Mononuclear cell (primary cell): ENCODE results near the gene FGF4. TPM values are rescaled to one million over a fixed set of nuclear protein-coding genes. Genes with fewer than 3 reads are reported as not detected.

Experiments used
- H3K27me3 ChIP-seq: 2 replicates; pipeline ENCODE4 v1.6.0; 2011; ENCODE audit warnings: low read length, control low read depth; ENCODE audit not compliant: insufficient read depth
- H3K4me1 ChIP-seq: 2 replicates; pipeline ENCODE4 v1.5.1; 2011; ENCODE audit warnings: mild to moderate bottlenecking, low read length, control low read depth; ENCODE audit not compliant: insufficient read depth
- H3K4me3 ChIP-seq: 2 replicates; pipeline ENCODE4 v1.5.1; 2011; ENCODE audit warnings: mild to moderate bottlenecking, low read length, moderate library complexity
- H3K9me3 ChIP-seq: 2 replicates; pipeline ENCODE4 v1.5.1; 2011; ENCODE audit warnings: low read depth, mild to moderate bottlenecking, control low read depth, low read length
- total RNA-seq: library from RNA; depleted of rRNA; stranded (reverse); fragments of >200 nt; gene quantifications from one replicate; pipeline ENCODE4 v1.2.3, GENCODE V29; 2012

Gene FGF4
- total RNA-seq, 1 donor: not detected

- Histone ChIP-seq H3K4me3 (no peak overlapping the region), H3K27me3 (peaks cover 17% of the 10 kb centered on the region), H3K4me1 (no peaks in the 10 kb centered on the region), H3K9me3 (no peaks in the 10 kb centered on the region)
These were observed 38.7 kb upstream of the FGF4 start for GRCh38 chr11:69813839-69814238.

- peaks cover 17% of the 10 kb centered on the region for H3K27me3 ChIP-seq
These were observed 37.8 kb upstream of the FGF4 start for GRCh38 chr11:69812946-69813345.

GRCh38 chr11:69812256-69812655 is 37.1 kb upstream of the FGF4 start:
- no peak overlapping the region for H3K4me3 ChIP-seq
- H3K27me3 ChIP-seq: peaks cover 14% of the 10 kb centered on the region
- no peaks in the 10 kb centered on the region for H3K9me3 ChIP-seq
- H3K4me1 ChIP-seq: no peaks in the 10 kb centered on the region

More at GRCh38 chr11:69812946-69813345, 37.8 kb upstream of the FGF4 start:
- H3K4me3 ChIP-seq: no peak overlapping the region
- H3K9me3 ChIP-seq: no peaks in the 10 kb centered on the region
- H3K4me1 ChIP-seq: no peaks in the 10 kb centered on the region

- peaks cover 6% of the 10 kb centered on the region for H3K27me3 ChIP-seq
These were observed 36.3 kb upstream of the FGF4 start for GRCh38 chr11:69811431-69811830.

DNA sequence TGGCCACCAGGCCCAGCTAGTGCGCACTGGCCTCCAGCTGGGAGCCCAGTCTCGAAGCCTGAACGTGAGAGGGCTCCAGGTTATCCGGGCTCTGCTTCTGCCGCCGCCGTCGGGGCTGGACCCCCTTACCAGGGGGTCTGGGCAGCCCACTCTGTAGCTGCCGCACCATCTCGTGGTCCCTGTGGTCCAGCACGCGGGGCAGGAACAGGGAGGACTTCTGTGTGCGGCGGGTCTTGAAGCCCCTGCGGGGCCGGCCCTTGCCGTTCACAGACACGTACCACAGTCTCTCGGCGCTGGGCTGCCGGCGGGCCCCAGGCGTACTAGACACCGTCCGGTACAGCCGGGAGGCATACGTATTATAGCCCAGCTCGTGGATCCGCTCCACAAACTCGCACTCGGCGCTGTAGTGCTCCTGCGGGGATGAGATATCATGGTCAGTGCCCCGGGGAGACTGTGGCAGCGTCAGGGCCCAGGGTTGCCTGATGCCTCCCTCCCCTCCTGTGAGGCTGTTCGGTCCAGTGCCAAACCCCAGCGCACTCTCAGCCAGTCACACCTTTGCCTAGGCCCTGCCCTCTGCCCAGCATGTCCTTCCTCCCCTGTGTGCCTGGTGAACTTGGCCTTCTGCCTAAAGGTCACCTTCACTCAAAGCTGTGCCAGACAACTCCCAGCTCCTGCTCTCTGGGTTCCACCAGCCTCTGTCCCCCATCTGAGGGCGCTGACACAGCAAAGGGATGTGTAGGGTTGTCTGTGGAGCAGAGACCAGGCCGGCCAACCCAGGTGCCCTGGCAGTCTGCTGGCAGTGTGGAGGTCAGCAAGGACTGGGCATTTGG is 35.4 kb upstream of the FGF4 start:
- H3K4me3 ChIP-seq: no peak overlapping the region
- H3K4me1 ChIP-seq: no peaks in the 10 kb centered on the region
- H3K27me3 ChIP-seq: no peaks in the 10 kb centered on the region
- H3K9me3 ChIP-seq: no peaks in the 10 kb centered on the region

More at GRCh38 chr11:69811431-69811830, 36.3 kb upstream of the FGF4 start:
- no peaks in the 10 kb centered on the region for H3K9me3 ChIP-seq
- no peaks in the 10 kb centered on the region for H3K4me1 ChIP-seq
- H3K4me3 ChIP-seq: no peak overlapping the region

- no peaks in the 10 kb centered on the region for H3K27me3 ChIP-seq
- H3K9me3 ChIP-seq: no peaks in the 10 kb centered on the region
- no peaks in the 10 kb centered on the region for H3K4me1 ChIP-seq
- H3K4me3 ChIP-seq: no peak overlapping the region
These were observed 33.5 kb upstream of the FGF4 start for GRCh38 chr11:69808667-69809086.

DNA sequence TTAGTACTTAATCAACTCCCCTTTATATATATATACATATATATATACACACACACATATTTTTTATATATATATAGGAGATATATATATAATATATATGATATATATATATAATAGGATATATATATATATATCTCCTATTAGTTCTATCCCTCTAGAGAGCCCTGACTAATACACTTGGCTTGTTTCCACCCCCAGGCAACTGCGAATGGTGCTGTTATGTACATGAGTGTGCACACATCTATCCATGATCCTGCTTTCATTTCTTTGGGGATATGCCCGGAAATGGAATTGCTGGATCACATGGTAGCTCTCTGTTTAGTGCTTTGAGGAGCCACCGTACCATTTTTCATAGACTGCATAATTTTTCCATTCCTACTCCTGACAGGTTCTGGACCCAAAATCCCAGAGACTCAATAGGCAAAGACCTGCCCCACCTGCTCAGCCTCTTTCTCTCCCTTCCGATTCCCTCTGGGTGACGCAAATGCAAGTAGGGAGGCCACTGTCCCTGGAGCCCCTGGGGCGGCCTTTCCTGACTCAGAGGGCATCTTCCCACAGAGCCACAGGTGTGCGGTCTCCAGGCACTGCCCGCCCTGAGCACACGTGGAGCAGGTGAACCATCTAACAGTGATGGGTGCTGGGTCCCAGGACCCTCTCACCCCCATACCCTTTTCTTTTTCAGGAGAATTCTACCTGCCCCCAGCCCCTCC is 32.1 kb upstream of the FGF4 start:
- H3K27me3 ChIP-seq: no peaks in the 10 kb centered on the region
- no peaks in the 10 kb centered on the region for H3K9me3 ChIP-seq
- H3K4me1 ChIP-seq: no peaks in the 10 kb centered on the region
- no peak overlapping the region for H3K4me3 ChIP-seq

- Histone ChIP-seq H3K9me3 (no peaks in the 10 kb centered on the region), H3K27me3 (no peaks in the 10 kb centered on the region), H3K4me1 (no peaks in the 10 kb centered on the region), H3K4me3 (no peak overlapping the region)
These were observed 29.8 kb upstream of the FGF4 start for GRCh38 chr11:69804769-69805508.

GRCh38 chr11:69803604-69804218 is 28.6 kb upstream of the FGF4 start:
- H3K9me3 ChIP-seq: no peaks in the 10 kb centered on the region
- no peak overlapping the region for H3K4me3 ChIP-seq
- no peaks in the 10 kb centered on the region for H3K27me3 ChIP-seq
- no peaks in the 10 kb centered on the region for H3K4me1 ChIP-seq

- Histone ChIP-seq H3K4me3 (no peak overlapping the region), H3K4me1 (no peaks in the 10 kb centered on the region), H3K9me3 (no peaks in the 10 kb centered on the region), H3K27me3 (no peaks in the 10 kb centered on the region)
These were observed 27.9 kb upstream of the FGF4 start for GRCh38 chr11:69803022-69803421.

DNA sequence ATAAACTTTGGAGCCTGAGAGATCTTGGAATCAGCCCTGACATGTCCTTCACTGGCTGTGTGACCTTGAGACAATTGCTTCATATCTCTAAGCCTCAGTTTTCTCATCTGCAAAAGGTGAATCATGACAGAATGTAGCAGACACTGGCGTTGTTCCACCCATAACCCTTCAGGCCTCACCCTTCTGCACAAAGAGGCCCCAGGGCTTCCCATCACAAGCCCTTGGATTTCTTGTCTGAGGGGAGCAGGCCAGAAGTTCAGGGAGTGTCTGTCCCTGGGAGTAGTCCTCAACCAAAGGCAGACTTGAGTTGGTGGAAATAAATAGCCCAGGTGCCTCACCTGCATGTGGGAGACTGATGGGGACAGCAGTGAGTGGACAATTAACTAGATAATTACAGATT is 27.4 kb upstream of the FGF4 start:
- Histone ChIP-seq H3K27me3 (no peaks in the 10 kb centered on the region), H3K4me3 (no peak overlapping the region), H3K9me3 (no peaks in the 10 kb centered on the region), H3K4me1 (no peaks in the 10 kb centered on the region)

DNA sequence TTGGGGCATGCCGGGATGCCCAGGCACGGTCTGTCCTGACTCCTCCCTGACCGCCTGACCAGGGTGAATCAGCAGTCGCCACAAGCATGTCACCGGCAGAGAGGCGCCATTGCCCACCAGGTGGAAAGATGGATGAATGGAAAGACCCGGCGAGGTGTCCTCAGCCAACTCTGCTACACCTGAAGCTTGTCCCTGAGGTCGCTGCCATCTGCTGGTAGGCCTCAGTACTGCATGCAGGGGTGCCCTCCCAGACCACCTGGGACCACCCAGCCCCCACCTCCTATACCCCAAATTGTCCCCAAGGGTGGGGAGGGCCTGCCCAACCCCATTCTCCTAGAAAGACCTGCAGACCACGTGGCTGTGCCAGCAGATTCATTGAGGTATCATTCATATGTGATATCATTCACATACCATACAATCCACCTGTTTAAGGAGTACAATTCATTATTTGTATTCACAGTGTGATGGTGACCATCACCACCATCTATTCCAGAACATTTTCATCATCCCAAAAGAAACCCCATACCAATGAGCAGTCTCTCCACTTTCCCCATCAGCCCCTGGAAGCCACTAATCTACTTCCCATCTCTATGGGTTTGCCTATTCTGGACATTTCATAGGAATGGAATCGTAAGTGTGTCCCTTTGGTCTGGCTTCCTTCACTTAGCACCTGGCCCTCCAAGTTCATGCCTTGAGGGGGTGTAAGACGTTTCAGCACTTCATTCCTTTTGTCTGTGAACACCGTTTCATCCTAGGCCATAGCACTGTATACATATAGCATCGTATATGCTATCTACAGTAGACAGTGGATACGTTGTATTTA is 26.6 kb upstream of the FGF4 start:
- Histone ChIP-seq H3K9me3 (no peaks in the 10 kb centered on the region), H3K4me1 (no peaks in the 10 kb centered on the region), H3K27me3 (no peaks in the 10 kb centered on the region), H3K4me3 (no peak overlapping the region)

DNA sequence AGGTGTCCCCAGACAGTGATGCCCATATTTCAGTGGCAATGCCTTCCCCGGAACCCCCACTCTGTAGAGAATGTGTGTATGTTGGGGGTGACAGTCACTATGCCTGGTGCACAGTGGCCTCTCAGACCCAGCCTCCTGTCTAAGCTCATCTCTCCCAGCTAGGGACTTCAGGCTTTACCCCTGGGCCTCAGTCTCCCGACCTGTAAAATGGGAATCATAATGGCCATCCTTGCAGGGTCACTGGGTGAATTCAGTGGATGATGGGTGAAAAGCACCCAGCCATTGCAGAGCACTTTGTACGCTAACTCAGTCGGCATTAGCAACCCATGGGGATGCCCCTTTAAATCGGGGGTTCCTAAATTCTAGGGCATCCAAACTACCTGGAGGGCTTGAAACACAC is 25.1 kb upstream of the FGF4 start:
- Histone ChIP-seq H3K9me3 (no peaks in the 10 kb centered on the region), H3K27me3 (no peaks in the 10 kb centered on the region), H3K4me1 (no peaks in the 10 kb centered on the region)

GRCh38 chr11:69799582-69799981 is 24.4 kb upstream of the FGF4 start:
- no peaks in the 10 kb centered on the region for H3K4me1 ChIP-seq
- no peaks in the 10 kb centered on the region for H3K27me3 ChIP-seq
- H3K4me3 ChIP-seq: no peak overlapping the region
- H3K9me3 ChIP-seq: no peaks in the 10 kb centered on the region

More for the DNA sequence above, 25.1 kb upstream of the FGF4 start:
- no peak overlapping the region for H3K4me3 ChIP-seq
